Natural killer cell (primary cell): ENCODE results near the gene EDC3. TPM values are rescaled to one million over a fixed set of nuclear protein-coding genes. Genes with fewer than 3 reads are reported as not detected.

Source experiments
- ATAC-seq, 3 donors: fragments of 150-1000 bp in 2 of 3; fragments of 200-7000 bp in 1 of 3; cut with Tn5 transposase; 1 replicate in 1 of 3; 2 replicates in 2 of 3; pipeline ENCODE4 v1.10.0; 2021; ENCODE audit warnings: mild to moderate bottlenecking in 2 of 3, moderate library complexity in 2 of 3
- DNase-seq, 2 donors: peaks; one replicate each; pipeline versions ENCODE4 v3.0.0 to v3.0.0-alpha.2; 2013 to 2021; ENCODE audit warnings: mixed read lengths in 1 of 2
- H3K27ac ChIP-seq: one replicate; pipeline ENCODE4 v1.5.1; 2013; ENCODE audit warnings: mild to moderate bottlenecking, low read length
- H3K27me3 ChIP-seq: one replicate; pipeline ENCODE4 v1.6.1; 2013; ENCODE audit warnings: low read length; ENCODE audit not compliant: control insufficient read depth, insufficient read depth
- H3K36me3 ChIP-seq: one replicate; pipeline ENCODE4 v1.6.1; 2013; ENCODE audit warnings: low read length; ENCODE audit not compliant: control insufficient read depth, insufficient read depth
- H3K4me1 ChIP-seq: one replicate; pipeline ENCODE4 v1.6.1; 2013; ENCODE audit warnings: low read length; ENCODE audit not compliant: control insufficient read depth, insufficient read depth
- H3K4me3 ChIP-seq: one replicate; pipeline ENCODE4 v1.5.1; 2013; ENCODE audit warnings: low read length
- H3K9me3 ChIP-seq: one replicate; pipeline ENCODE4 v1.6.1; 2013; ENCODE audit warnings: low read length; ENCODE audit not compliant: control insufficient read depth, insufficient read depth
- H3K27ac Mint-ChIP-seq, 2 donors: one replicate each; pipeline ENCODE4 v1.8.0; 2022; ENCODE audit warnings: mild to moderate bottlenecking in 2 of 2, mixed read lengths in 2 of 2, moderate library complexity in 1 of 2
- H3K27me3 Mint-ChIP-seq, 2 donors: one replicate each; pipeline ENCODE4 v1.8.0; 2022; ENCODE audit warnings: low read depth in 2 of 2, mixed read lengths in 2 of 2
- H3K36me3 Mint-ChIP-seq: one replicate; pipeline ENCODE4 v1.8.0; 2022; ENCODE audit warnings: mixed read lengths
- H3K4me1 Mint-ChIP-seq, 2 donors: one replicate each; pipeline ENCODE4 v1.8.0; 2022; ENCODE audit warnings: mixed read lengths in 2 of 2
- H3K4me3 Mint-ChIP-seq: one replicate; pipeline ENCODE4 v1.8.0; 2022; ENCODE audit warnings: mild to moderate bottlenecking, moderate library complexity, mixed read lengths
- H3K9me3 Mint-ChIP-seq, 2 donors: one replicate each; pipeline ENCODE4 v1.8.0; 2022; ENCODE audit warnings: mixed read lengths in 2 of 2
- WGBS: methylation state at CpG from one replicate; pipeline ENCODE4 v1.1.7; 2013; ENCODE audit warnings: missing lambda C conversion rate; ENCODE audit not compliant: insufficient coverage; 5-methylcytosine and 5-hydroxymethylcytosine counted together
- intact Hi-C: fragments of 100-400 bp; cut with micrococcal nuclease; formaldehyde crosslinking; loops from one replicate; pipeline ENCODE4 v1.14.2; 2022
- total RNA-seq, 4 donors: library from RNA; stranded (reverse); fragments of 120-200 nt in 1 of 4; gene quantifications; one replicate each; pipeline versions ENCODE4 v1.2.3 to v1.2.4, GENCODE V29; 2013 to 2022
- TF ChIP-seq, protein P1 (sequence below): fragments of 200-600 bp; IDR thresholded peaks from one replicate; pipeline ENCODE4 v1.8.0; 2022; ENCODE audit warnings: antibody characterized with exemption

Gene EDC3
- total RNA-seq, 3 donors from 2014 or later (not counting 1 experiment from before 2014, with no cell fraction given), result 22.4 to 39.2 (median 32.6) TPM

DNA sequence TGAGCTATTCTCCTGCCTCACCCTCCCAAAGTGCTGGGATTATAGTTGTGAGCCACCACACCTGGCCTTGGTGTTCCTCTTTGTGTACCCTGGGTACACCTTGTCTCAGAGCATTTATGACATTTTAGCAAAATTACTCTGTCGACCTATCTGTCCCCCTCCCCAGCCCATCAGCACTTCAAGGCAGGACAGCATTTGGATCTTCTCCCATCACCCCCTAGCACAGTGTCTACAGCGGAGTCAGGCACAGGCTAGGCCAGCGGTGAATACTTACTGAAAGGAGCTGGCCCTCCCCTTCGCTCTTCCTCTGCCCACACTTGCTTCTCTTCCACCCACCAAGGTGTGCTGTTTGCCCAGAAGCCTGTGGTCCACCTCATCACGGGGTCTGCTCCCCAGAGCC is 100.6 kb downstream of the EDC3 start:
- intact Hi-C loops, result loop anchor here (5.0 kb wide), 1 partner anchor 53 kb away; the partner anchor contains the start of gene ARID3B
- no peak overlapping the region for H3K27ac ChIP-seq

DNA sequence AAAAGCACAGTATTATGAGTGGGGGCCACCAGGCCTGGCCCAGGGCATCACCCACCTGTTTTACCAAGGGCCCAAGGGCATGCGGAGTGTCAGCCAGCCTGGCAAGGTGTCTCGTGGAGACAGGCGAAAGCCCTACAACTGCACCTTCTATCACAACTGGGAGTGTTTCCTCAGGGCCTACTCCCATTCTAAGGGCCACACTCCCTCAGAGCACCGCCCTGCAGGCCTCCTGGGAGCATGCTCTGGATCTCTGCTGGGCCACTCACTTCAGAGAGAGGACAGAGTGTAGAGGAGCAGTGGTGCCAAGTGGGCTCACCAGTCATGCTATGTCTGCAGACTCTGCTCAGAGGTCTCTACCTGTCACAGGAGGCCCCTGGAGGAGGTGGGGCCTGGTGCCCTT is 101.4 kb downstream of the EDC3 start:
- peaks cover 8% of the 10 kb centered on the region for H3K36me3 Mint-ChIP-seq

More for the DNA sequence above, 100.6 kb downstream of the EDC3 start:
- Mint-ChIP-seq H3K4me3 (no peak overlapping the region), H3K27me3 (no peaks in the 10 kb centered on the region), H3K27ac (no peak overlapping the region), H3K36me3 (peaks cover under 1% of the 10 kb centered on the region), H3K9me3 (no peaks in the 10 kb centered on the region), H3K4me1 (peaks cover 16 to 18% of the 10 kb centered on the region in 2 donors)
- TF ChIP-seq, protein P1, sequence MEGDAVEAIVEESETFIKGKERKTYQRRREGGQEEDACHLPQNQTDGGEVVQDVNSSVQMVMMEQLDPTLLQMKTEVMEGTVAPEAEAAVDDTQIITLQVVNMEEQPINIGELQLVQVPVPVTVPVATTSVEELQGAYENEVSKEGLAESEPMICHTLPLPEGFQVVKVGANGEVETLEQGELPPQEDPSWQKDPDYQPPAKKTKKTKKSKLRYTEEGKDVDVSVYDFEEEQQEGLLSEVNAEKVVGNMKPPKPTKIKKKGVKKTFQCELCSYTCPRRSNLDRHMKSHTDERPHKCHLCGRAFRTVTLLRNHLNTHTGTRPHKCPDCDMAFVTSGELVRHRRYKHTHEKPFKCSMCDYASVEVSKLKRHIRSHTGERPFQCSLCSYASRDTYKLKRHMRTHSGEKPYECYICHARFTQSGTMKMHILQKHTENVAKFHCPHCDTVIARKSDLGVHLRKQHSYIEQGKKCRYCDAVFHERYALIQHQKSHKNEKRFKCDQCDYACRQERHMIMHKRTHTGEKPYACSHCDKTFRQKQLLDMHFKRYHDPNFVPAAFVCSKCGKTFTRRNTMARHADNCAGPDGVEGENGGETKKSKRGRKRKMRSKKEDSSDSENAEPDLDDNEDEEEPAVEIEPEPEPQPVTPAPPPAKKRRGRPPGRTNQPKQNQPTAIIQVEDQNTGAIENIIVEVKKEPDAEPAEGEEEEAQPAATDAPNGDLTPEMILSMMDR, result no peak
- DNase-seq, result no peak
- no peaks in the 10 kb centered on the region for H3K9me3 ChIP-seq
- H3K36me3 ChIP-seq, result peaks cover 36% of the 10 kb centered on the region
- H3K4me1 ChIP-seq, result peaks cover 22% of the 10 kb centered on the region
- H3K4me3 ChIP-seq, result no peak overlapping the region
- ATAC-seq, result no peak
- 97% methylated on average over 5 of the region's 5 CpGs for WGBS
- no peaks in the 10 kb centered on the region for H3K27me3 ChIP-seq

DNA sequence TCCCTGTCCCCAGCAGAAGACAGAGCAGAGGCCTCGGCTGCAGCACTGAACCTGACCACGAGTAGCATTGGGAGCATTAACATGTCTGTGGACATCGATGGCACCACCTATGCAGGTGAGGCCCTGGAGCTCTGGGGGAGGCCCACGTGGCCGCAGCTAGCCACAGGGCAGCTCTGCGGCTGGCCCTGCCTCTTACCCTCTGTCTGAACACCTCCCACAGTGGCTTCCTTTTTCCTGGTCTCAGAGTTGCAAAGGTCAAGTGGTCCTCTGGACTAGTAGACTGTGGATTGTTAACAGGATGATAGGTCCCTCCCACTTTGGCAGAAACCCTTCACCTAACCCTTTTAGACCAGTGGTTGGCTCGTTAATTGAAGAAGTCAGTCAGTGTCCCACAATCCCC is 102.7 kb downstream of the EDC3 start:
- Mint-ChIP-seq H3K27me3 (no peaks in the 10 kb centered on the region), H3K27ac (peak overlapping the region in 1 of 2 donors; percentile 20), H3K9me3 (no peaks in the 10 kb centered on the region), H3K36me3 (peaks cover 8% of the 10 kb centered on the region), H3K4me1 (peaks cover 4 to 5% of the 10 kb centered on the region in 2 donors), H3K4me3 (no peak overlapping the region)
- Histone ChIP-seq H3K36me3 (peaks cover 46% of the 10 kb centered on the region), H3K27ac (no peak overlapping the region), H3K9me3 (no peaks in the 10 kb centered on the region), H3K4me3 (no peak overlapping the region), H3K27me3 (no peaks in the 10 kb centered on the region), H3K4me1 (peaks cover 5% of the 10 kb centered on the region)
- DNase-seq (no peak), ATAC-seq (no peak)
- intact Hi-C loops, result no loop called here
- 95% methylated on average over 7 of the region's 7 CpGs for WGBS
- TF ChIP-seq, protein P1, result no peak

More for the DNA sequence above, 101.4 kb downstream of the EDC3 start:
- Mint-ChIP-seq H3K9me3 (no peaks in the 10 kb centered on the region), H3K4me1 (peaks cover 16 to 18% of the 10 kb centered on the region in 2 donors), H3K27me3 (no peaks in the 10 kb centered on the region), H3K27ac (no peak overlapping the region), H3K4me3 (no peak overlapping the region)
- Histone ChIP-seq H3K9me3 (no peaks in the 10 kb centered on the region), H3K27me3 (no peaks in the 10 kb centered on the region), H3K36me3 (peaks cover 43% of the 10 kb centered on the region), H3K27ac (no peak overlapping the region), H3K4me1 (peaks cover 16% of the 10 kb centered on the region), H3K4me3 (no peak overlapping the region)
- intact Hi-C loops, result no loop called here
- 96% methylated on average over 4 of the region's 4 CpGs for WGBS
- DNase-seq (no peak), ATAC-seq (no peak)
- TF ChIP-seq, protein P1, result no peak

- no peak overlapping the region for H3K4me3 Mint-ChIP-seq
- H3K27ac Mint-ChIP-seq, result no peak overlapping the region
- H3K27me3 Mint-ChIP-seq, result no peaks in the 10 kb centered on the region
- TF ChIP-seq, protein P1, result no peak
- H3K4me1 Mint-ChIP-seq, result no peaks in the 10 kb centered on the region
- DNase-seq (no peak), ATAC-seq (no peak)
- no peaks in the 10 kb centered on the region for H3K9me3 ChIP-seq
- H3K36me3 ChIP-seq, result peaks cover 54% of the 10 kb centered on the region
- H3K27ac ChIP-seq, result no peak overlapping the region
- H3K4me3 ChIP-seq, result no peak overlapping the region
- no peaks in the 10 kb centered on the region for H3K9me3 Mint-ChIP-seq
- intact Hi-C loops, result no loop called here
- 90% methylated on average over 2 of the region's 3 CpGs for WGBS
- H3K4me1 ChIP-seq, result no peaks in the 10 kb centered on the region
- no peaks in the 10 kb centered on the region for H3K27me3 ChIP-seq
- peaks cover 8% of the 10 kb centered on the region for H3K36me3 Mint-ChIP-seq
Observed at GRCh38 chr15:74592222-74592621, 103.6 kb downstream of the EDC3 start.
